GM18907 (cell line): ENCODE measurements around the gene POM121C.
"Not testable (repeated sequence)": the region's sequence is repeated elsewhere in the genome, so short reads cannot be mapped to it uniquely, and the experiment has no call there.

Experiments used
- ATAC-seq: cut with Tn5 transposase; IDR thresholded peaks from one replicate; pipeline ENCODE4 v1.9.1; 2021; ENCODE audit warnings: mild to moderate bottlenecking, moderate library complexity; ENCODE audit not compliant: unreplicated experiment

POM121C gene

DNA sequence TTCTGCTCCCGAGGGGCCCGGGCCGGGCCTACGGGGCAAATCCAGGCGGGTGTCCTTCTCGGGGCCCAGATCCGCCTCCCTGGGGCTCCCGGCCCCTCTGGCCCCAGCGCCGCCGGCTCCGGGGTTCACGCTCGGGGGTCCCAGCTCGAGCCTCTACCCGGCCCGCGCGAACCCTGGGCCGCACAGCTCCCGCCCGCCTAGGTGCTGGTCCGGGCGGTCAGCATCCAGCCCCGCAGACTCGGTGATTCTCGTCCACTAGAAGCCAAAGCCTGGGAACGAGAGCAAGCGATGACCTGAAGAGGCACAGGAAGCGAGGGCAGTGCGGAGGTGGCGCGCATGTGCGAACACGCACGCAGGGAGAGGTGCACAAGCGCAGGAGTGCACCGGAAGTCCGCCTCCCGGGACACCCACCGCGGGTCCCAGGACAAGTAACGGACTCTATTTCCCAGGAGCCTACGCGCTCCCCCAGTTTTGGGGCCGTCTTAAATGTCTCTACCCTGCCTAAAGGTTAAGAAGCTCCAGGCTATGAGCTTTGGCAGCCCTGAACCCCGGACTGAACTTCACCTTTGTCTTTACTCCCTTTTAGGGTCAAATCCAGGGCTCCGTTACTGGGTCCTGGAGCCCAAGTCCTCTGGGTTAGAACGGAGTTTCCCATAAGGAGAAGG lies at the start of gene POM121C:
Gene POM121C, minus strand, starts transcription at position 321 of the 665 bp plus-strand sequence. CDS start 44,803 bp downstream, outside the sequence.
- peak; percentile 99 for ATAC-seq

DNA sequence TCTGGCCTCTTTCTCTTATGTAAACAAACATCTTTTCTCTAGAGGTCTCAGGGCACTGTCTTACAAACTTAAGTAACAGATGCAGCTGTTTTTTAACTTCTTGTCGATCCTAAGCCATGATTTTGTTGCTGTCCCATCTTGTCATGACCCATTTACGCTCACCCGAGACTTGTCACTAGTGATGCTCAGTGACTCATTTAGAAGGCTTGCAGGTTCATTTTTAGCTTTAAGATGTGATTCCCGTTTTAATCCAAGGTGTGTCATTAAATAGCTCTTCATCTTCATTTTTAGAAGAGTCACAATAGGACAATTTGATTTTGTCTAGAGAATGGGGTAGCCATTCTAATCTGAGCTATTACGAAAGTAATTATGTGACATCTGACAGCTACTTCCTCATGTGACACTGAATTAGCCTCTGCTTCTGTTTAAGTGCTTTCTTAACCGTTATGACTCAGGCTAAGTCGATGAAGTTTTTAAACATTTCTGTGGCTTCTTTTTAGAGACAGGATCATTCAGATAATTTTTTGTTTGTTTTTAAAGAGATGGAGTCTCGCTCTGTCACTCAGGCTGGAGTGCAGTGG lies 48.7 kb upstream of the POM121C start:
- ATAC-seq = no peak

DNA sequence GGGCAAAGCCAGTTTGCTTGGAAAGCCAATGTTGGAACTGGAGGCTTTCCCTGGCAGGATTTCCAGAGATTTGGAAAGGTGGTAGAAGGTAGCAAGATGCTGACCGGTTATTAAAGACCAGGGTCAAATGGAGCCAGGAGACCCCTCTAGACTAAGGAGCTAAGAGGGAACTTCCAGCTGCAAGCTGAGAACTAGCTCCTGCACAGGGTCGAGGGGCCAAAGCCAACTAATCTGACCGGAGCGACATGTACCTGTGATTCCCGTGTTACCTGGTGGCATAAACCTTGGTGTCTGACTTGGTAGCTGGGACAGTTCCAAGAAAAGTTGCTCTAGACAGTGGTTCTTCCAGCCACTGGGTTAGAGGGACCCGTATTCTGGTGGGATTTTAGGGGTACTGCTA lies 47.8 kb upstream of the POM121C start:
- ATAC-seq = no peak

DNA sequence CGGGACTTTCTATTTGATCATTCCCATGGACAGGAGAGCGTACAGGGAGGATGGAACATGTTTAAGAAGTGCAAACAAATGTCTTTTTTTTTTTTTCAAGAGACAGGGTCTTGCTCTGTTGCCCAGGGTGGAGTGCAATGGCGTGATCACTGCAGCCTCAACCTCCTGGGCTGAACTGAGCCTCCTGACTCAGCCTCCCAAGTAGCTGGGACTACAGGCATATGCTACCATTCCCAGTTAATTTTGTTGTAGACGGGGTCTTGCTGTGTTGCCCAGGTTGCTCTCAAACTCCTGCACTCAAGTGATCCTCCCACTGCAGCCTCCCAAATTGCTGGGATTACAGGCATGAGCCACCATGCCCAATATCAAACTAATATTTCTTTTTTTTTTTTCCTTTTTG lies 46.5 kb upstream of the POM121C start:
- ATAC-seq = no peak

DNA sequence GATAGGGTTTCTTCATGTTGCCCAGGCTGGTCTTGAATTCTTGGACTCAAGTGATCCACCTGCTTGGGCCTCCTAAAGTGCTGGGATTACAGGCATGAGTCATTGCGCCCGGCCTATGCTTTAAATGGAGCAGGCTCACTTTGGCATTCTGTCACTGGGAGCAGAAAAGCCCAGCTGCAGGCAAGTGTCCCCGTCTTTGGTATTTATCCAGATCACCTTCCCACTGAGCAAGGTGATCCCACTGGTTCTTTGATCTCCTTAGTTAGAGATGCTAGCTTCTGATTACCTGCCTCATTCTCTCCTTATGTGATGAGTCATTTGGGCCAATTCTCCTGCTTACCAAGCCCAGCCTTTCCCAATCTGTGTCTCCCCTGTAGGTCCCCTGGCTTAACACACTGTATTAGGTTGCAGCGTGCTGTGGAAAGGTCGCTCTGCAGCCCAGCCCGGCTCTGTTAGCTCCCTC lies 45.3 kb upstream of the POM121C start:
- ATAC-seq = no peak

DNA sequence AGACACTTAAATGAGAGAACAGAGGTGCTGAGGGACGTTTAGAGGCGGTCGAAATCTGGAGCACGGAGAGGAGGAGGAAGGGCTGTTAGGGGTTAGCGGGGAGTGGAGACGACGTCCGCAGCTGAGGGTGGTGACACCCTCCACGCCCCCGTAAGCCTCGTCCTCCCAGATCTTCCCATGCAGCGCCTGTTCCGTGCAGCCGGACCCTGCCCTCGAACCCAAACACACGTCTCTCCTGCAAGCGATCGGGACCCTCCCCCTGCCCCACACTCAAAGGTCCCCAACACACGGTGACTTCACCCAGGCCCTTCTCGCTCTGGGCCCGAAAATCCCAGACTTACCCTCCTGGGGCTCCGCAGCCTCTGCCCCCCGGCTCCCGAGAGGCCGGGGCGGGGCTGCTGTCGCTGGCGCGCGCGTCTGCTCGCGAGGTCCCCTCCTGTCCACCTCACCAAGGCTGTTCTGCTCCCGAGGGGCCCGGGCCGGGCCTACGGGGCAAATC lies 41.2 kb upstream of the POM121C start:
- peak; percentile 1 for ATAC-seq

DNA sequence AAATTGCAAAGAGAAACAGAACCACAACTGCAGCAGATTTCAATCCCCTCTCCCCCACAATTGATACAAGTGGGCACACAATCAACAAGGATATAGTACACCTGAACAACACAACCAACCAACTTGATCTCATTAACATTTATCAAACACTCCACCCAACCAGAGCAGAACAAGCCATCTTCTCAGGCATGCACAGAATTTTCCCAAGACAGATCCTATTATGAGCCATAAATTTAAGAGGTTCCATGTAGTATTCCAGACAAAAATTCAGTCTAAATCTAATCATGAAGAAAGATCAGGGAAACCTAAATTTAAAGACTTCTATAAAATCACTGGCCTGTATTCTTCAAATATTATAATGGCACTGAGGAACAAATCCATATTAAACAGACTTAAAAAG lies 35.6 kb upstream of the POM121C start:
- ATAC-seq = not testable (repeated sequence)

DNA sequence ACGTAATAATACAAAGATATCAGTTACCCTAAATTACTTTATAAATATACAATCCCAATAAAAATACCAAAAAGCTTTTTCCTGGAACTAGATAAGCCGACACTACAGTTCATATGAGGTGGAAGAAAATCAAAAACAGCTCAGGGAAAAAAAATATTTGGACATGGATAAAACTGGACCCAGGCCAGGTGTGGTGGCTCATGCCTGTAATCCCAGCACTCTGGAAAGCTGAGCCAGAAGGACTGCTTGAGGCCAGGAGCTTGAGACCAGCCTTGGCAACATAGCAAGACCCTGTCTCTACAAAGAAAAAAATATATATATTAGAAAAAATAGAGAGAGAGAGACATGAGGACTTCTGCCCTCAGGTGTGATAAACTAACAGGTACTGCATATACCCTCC lies 32.7 kb upstream of the POM121C start:
- ATAC-seq = not testable (repeated sequence)

DNA sequence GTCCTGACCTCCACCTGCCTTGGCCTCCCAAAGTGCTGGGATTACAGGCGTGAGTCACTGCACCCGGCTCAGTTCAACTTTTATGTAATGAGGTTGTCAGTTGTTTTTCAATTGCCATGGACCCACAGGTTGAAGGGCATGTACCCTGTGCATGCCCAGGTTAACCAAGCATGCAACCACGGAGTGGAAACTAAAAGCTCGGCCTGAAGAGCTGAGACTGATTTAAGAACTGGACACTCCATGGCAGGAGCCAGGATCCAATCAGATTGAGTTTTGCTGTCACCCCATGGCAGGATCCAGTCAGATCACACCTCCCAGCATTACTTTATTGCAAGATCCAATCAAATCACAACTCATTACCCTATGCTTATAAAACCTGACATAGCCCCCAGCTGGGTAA lies 22.9 kb upstream of the POM121C start:
- ATAC-seq = not testable (repeated sequence)

DNA sequence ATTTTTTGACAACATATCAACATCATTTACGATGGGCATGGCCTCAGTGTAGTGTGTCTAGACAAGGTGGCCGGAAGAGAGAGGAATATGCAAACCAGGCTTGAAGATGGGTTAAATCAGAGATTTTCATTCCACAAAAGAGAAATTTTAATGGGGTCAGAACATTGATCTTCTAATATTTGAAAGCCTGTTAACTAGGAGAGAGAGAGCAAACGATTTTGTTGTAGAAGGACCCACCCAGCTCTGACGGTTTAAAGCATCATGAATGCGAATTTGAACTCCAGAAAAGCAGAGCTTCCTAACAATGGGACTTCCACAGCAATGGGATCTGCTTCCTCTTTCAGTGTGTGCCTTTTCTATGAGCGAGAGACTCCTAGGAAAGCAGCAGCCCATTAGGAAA lies 5.9 kb upstream of the POM121C start, which contains the start of gene SPDYE5:
Gene SPDYE5, plus strand, starts transcription at position 301 of the 400 bp plus-strand sequence. CDS start 1,728 bp downstream, outside the sequence.
- ATAC-seq = not testable (repeated sequence)

DNA sequence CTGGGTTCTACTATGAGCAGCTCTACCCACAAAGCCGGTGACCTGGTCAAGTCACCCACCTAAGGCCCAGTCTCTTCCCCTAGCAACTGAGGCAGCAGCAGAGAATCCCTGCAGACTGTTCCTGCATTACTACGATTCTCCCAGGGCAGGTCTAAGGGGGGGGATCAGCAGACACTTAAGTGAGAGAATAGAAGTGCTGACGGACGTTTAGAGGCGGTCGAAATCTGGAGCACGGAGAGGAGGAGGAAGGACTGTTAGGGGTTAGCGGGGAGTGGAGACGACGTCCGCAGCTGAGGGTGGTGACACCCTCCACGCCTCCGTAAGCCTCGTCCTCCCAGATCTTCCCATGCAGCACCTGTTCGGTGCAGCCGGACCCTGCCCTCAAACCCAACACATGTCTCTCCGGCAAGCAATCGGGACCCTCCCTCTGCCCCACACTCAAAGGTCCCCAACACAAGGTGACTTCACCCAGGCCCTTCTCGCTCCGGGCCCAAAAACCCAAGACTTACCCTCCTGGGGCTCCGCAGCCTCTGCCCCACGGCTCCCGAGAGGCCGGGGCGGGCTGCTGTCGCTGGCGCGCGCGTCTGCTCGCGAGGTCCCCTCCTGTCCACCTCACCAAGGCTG lies 632 bp downstream of the POM121C start:
- not testable (repeated sequence) for ATAC-seq

DNA sequence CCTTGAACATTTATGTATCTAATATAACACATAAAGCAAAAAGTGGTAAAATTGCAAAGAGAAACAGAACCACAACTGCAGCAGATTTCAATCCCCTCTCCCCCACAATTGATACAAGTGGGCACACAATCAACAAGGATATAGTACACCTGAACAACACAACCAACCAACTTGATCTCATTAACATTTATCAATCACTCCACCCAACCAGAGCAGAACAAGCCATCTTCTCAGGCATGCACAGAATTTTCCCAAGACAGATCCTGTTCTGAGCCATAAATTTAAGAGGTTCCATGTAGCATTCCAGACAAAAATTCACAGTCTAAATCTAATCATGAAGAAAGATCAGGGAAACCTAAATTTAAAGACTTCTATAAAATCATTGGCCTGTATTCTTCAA lies 5.8 kb downstream of the POM121C start:
- not testable (repeated sequence) for ATAC-seq

DNA sequence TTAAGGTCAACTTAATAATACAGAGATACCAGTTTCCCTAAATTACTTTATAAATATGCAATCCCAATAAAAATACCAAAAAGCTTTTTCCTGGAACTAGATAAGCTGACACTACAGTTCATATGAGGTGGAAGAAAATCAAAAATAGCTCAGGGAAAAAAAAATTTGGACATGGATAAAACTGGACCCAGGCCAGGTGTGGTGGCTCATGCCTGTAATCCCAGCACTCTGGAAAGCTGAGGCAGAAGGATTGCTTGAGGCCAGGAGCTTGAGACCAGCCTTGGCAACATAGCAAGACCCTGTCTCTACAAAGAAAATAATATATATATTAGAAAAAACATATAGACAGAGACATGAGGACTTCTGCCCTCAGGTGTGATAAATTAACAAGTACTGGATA lies 8.6 kb downstream of the POM121C start:
- ATAC-seq = not testable (repeated sequence)

DNA sequence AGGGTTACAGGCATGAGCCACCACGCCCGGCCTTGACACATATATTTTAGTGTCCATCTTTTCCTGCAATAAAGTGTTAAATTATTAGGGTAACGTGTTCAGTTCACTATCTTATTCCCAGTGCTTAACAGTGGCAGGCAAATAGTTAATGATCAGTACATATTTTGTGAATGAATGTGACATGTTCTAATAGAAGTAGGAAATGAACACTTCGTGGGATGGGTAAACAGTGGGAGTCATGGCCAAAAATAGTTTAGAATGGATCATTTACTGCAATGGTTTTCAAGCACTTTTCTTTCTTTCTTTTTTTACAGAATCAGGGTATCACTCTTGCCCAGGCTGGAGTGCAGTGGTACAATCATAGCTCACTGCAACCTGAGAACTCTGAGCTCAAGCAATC lies 15.9 kb downstream of the POM121C start:
- ATAC-seq = not testable (repeated sequence)

DNA sequence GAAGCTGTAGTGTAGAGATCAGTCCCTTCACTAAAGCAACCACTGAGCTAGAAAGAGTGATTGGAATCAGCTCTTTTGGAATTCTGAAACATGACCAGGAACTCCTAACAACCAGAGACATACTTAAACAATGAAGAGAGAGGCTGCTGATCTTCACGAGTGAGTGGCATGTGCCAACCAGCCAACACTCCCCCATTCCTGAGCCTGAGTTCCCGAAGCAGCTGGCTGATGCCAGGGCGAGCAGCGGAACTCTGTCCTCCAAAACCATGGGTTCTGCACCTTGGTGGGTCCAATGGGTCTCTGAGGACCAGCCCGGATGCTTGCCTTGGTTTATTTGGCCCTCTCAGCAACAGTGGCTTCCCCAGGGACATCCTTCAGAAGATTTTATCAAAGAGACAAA lies 25.6 kb downstream of the POM121C start:
- ATAC-seq = not testable (repeated sequence)

DNA sequence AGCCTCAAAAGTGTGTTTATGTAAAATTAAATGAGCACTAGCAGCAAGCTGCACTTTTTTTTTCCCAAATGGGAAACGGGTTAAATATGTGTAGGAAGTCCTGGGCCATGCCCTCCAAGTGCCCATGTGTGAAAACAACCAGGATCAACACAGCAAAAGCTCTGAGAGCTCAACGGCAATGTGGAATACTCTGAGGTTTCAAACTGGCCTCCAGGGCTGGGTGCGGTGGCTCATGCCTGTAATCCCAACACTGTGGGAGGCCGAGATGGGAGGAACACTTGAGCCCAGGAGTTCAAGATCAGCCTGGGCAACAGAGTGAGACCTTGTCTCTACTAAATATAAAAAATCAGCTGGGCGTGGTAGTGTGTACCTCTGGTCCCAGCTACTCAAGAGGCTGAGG lies 28.1 kb downstream of the POM121C start:
- not testable (repeated sequence) for ATAC-seq

DNA sequence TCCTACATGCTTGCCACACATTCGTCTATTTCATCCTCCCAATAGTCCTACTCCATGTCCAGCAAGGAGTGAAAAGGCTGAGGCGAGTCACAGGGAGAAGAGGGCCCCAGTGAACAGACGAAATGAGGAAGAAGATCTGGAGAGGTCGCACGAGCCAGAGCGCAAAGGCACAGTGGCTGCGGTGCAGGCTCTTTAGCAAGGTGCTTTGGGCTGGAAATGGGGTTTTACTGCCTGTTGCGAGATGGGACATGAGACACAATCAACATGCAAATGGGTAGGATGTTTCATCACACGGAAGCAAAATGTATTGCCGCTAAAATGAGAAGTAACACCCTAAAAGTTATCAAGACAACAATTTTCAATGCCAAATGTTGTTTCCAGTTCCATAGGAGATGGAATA lies 29.7 kb downstream of the POM121C start:
- ATAC-seq = not testable (repeated sequence)

DNA sequence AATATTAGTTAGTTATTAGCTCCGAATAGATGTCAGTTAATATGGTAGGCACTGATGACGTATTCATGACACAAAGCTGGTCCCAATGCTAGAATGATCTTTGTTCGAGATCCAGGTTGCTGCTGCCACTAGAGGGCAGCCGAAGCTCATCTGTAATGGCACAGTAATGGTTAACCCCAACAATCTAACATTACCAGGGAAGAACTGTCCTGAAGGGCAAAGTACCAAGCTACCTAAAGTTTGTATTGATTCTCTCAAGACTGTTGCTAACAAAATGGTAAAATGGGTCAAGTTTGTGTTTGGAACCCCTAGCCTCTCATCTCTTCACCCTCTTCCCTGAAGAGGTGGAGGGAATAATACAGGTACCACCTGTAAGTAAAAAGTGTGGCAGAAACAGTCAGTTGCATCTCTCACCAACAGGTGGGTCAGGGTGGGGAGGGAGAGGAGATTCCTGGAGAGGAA lies 33.6 kb downstream of the POM121C start:
- peak; percentile 88 for ATAC-seq

DNA sequence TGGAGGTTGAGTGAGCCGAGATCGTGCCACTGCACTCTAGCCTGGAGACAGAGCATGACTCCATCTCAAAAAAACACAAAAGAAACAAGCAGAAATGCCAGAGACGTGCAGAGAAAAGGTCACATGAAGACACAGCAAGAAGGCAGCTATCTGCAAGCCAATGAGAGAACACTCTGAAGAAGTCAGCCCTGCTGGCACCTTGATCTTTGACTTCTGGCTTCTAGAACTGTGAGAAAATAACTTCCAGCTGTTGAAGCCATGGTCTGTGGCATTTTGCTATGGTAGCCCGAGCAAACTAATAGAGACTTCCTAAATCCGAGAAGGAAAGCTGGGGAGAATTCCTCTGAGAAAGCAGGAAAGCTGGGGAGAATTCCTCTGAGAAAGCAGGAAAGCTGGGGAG lies 36.2 kb downstream of the POM121C start:
- ATAC-seq = not testable (repeated sequence)

DNA sequence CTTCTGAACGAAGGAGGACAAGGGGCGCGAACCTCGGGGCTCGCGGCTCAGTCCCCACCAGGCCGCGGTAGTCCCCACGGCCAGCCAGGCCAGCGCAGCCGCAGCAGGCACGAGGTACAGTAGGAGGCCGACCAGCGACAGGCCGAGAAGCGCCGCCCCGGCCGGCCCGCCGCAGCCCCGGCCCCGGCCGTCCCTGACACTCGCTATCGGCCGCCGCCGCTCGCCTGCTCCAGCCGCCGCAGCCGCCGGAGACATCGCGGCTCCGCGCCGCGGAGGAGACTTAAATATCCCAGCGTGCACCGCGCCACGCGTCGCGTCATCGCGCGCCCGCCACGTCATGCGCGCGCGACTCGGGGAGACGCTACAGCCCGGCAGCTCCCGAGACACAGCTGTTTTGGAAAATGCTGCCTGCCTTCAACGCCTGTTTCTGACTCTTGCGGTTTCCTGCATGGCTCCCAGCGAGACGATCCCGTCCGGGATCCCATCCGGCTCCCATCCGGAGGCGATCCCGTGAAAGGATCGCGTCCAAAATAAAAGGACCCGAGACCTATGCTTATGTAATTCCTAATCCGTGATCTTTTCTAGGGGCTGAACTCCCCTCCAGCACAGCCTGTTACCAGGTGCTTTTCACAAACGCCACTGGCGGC lies 43.5 kb downstream of the POM121C start:
- ATAC-seq = peak; percentile 90

DNA sequence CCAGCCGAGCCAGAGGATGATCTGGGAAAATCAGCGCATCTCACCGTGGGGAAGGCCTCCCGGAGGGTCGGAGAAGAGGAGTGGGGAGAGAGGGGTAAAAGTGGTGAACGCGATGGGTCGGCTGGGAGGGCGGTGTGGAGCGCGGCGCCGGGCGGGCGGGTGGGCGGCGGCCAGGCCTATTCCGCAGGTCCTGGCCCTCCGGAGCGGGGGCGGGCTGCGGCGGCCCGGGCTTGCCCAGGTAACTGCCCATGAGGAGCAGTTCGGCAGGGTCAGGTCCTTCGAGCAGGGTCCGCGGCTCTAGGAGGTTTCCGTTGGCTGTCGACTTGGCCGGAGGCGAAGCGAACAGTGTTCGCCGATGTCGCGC lies 44.0 kb downstream of the POM121C start:
- ATAC-seq = not testable (repeated sequence)
